DND-41 (cell line): ENCODE data around the gene WDR73.

ENCODE experiments used
- ATAC-seq: fragments of 200-7000 bp; cut with Tn5 transposase; 3 replicates; pipeline ENCODE4 v1.9.1; 2021; ENCODE audit warnings: low read depth; ENCODE audit not compliant: insufficient read depth
- DNase-seq: peaks from one replicate; pipeline ENCODE4 v3.0.0-alpha.2; 2020
- H2AFZ ChIP-seq: 2 replicates; pipeline ENCODE4 v1.6.0; 2012; ENCODE audit warnings: low read depth, low read length
- H3K27ac ChIP-seq: 2 replicates; pipeline ENCODE4 v1.5.1; 2012; ENCODE audit warnings: low read length, inconsistent platforms
- H3K27me3 ChIP-seq: fragments of 200-600 bp; sonication (generic); 2 replicates; pipeline ENCODE4 v1.6.0; 2012; ENCODE audit warnings: low read length, mild to moderate bottlenecking, inconsistent platforms; ENCODE audit not compliant: insufficient read depth, poor library complexity
- H3K36me3 ChIP-seq: 2 replicates; pipeline ENCODE4 v1.5.1; 2012; ENCODE audit warnings: low read length, inconsistent platforms; ENCODE audit not compliant: insufficient read depth
- H3K4me1 ChIP-seq: 2 replicates; pipeline ENCODE4 v1.5.1; 2012; ENCODE audit warnings: mild to moderate bottlenecking, low read length; ENCODE audit not compliant: insufficient read depth
- H3K4me2 ChIP-seq: 2 replicates; pipeline ENCODE4 v1.6.0; 2012; ENCODE audit warnings: mild to moderate bottlenecking, moderate library complexity, low read length, inconsistent platforms; ENCODE audit not compliant: insufficient read depth
- H3K4me3 ChIP-seq, 2 experiments: fragments of 200-600 bp in 1 of 2; shearing (Covaris generic) in 1 of 2; 2 replicates each; pipeline ENCODE4 v1.5.1; 2012 to 2016; ENCODE audit warnings: inconsistent platforms in 2 of 2, low read length in 2 of 2, mild to moderate bottlenecking in 2 of 2, low read depth in 1 of 2, moderate library complexity in 1 of 2
- H3K79me2 ChIP-seq: 2 replicates; pipeline ENCODE4 v1.6.0; 2012; ENCODE audit warnings: low read length, inconsistent platforms; ENCODE audit not compliant: insufficient read depth
- H3K9ac ChIP-seq: 2 replicates; pipeline ENCODE4 v1.6.0; 2012; ENCODE audit warnings: low read depth, mild to moderate bottlenecking, inconsistent platforms, low read length, moderate library complexity
- H3K9me3 ChIP-seq: 2 replicates; pipeline ENCODE4 v1.5.1; 2012; ENCODE audit warnings: low read length, moderate library complexity, mild to moderate bottlenecking, inconsistent platforms; ENCODE audit not compliant: insufficient read depth, severe bottlenecking
- H4K20me1 ChIP-seq: 2 replicates; pipeline ENCODE4 v1.6.0; 2012; ENCODE audit warnings: low read length; ENCODE audit not compliant: insufficient read depth
- CTCF ChIP-seq: IDR thresholded peaks from 2 replicates; pipeline ENCODE4 v1.5.1; 2012; ENCODE audit warnings: borderline replicate concordance, low read length, moderate library complexity, mild to moderate bottlenecking; ENCODE audit not compliant: poor library complexity, severe bottlenecking; ENCODE audit errors: extremely low read depth
- EZH2 ChIP-seq: IDR thresholded peaks from 3 replicates; pipeline ENCODE4 v1.6.1; 2012; ENCODE audit warnings: borderline replicate concordance, low read depth, mild to moderate bottlenecking, moderate library complexity, low read length, inconsistent platforms; ENCODE audit not compliant: severe bottlenecking

The WDR73 gene

GRCh38 chr15:84653584-84653909 is 536 bp downstream of the WDR73 start:
- peak overlapping the region; percentile 72 for H3K4me2 ChIP-seq
- H3K9me3 ChIP-seq: no peaks in the 10 kb centered on the region
- DNase-seq: no peak
- no peak for ATAC-seq
- H3K4me3 ChIP-seq: peak overlapping the region; percentile 65 to 92
- H3K27ac ChIP-seq: peak overlapping the region; percentile 83
- TF ChIP-seq CTCF (no peak), EZH2 (no peak)
- peaks cover 25% of the 10 kb centered on the region for H3K79me2 ChIP-seq
- peak overlapping the region; percentile 72 for H2AFZ ChIP-seq
- H4K20me1 ChIP-seq: no peaks in the 10 kb centered on the region; the same call in 1 of the 2 replicates
- H3K9ac ChIP-seq: peak overlapping the region; percentile 71
- H3K36me3 ChIP-seq: peaks cover 32% of the 10 kb centered on the region
- no peaks in the 10 kb centered on the region for H3K27me3 ChIP-seq
- H3K4me1 ChIP-seq: peaks cover 48% of the 10 kb centered on the region

- peaks cover 21% of the 10 kb centered on the region for H3K4me1 ChIP-seq
- H3K79me2 ChIP-seq: peaks cover 25% of the 10 kb centered on the region
- H3K4me3 ChIP-seq: no peak overlapping the region
- ATAC-seq (no peak), DNase-seq (no peak)
- peaks cover 68% of the 10 kb centered on the region for H3K36me3 ChIP-seq
- H3K4me2 ChIP-seq: no peak overlapping the region
- H3K9me3 ChIP-seq: no peaks in the 10 kb centered on the region
- no peak overlapping the region for H3K9ac ChIP-seq
- TF ChIP-seq EZH2: no peak
- TF ChIP-seq CTCF: no peak
- no peak overlapping the region for H3K27ac ChIP-seq
- 0 out of 2 replicates have a peak, but pooled peaks cover 5% of the 10 kb centered on the region for H4K20me1 ChIP-seq
- no peak overlapping the region for H2AFZ ChIP-seq
- H3K27me3 ChIP-seq: no peaks in the 10 kb centered on the region
Observed at GRCh38 chr15:84649706-84650105, 4.4 kb downstream of the WDR73 start.

- H3K27me3 ChIP-seq: no peaks in the 10 kb centered on the region
- H3K9me3 ChIP-seq: no peaks in the 10 kb centered on the region
- H3K4me1 ChIP-seq: peaks cover 18% of the 10 kb centered on the region
- H3K27ac ChIP-seq: no peak overlapping the region
- ATAC-seq (no peak), DNase-seq (no peak)
- H3K9ac ChIP-seq: no peak overlapping the region
- 0 out of 2 replicates have a peak, but pooled peaks cover 5% of the 10 kb centered on the region for H4K20me1 ChIP-seq
- H2AFZ ChIP-seq: no peak overlapping the region
- no peak overlapping the region for H3K4me3 ChIP-seq
- H3K4me2 ChIP-seq: no peak overlapping the region
- H3K36me3 ChIP-seq: peaks cover 76% of the 10 kb centered on the region
- H3K79me2 ChIP-seq: peaks cover 19% of the 10 kb centered on the region
- no peak for TF ChIP-seq EZH2
- TF ChIP-seq CTCF: no peak
Observed at GRCh38 chr15:84648539-84648938, 5.5 kb downstream of the WDR73 start.

GRCh38 chr15:84647726-84648125 is 6.4 kb downstream of the WDR73 start:
- peaks cover 11% of the 10 kb centered on the region for H3K79me2 ChIP-seq
- H3K4me1 ChIP-seq: peaks cover 10% of the 10 kb centered on the region
- no peak for TF ChIP-seq CTCF
- H3K36me3 ChIP-seq: peaks cover 83% of the 10 kb centered on the region
- H3K9me3 ChIP-seq: no peaks in the 10 kb centered on the region
- H3K9ac ChIP-seq: no peak overlapping the region
- ATAC-seq (no peak), DNase-seq (no peak)
- no peak overlapping the region for H3K4me2 ChIP-seq
- no peak overlapping the region for H3K27ac ChIP-seq
- H2AFZ ChIP-seq: no peak overlapping the region
- H4K20me1 ChIP-seq: peaks cover 5% of the 10 kb centered on the region; the same call in 1 of the 2 replicates
- H3K27me3 ChIP-seq: no peaks in the 10 kb centered on the region
- H3K4me3 ChIP-seq: no peak overlapping the region
